DMS153 treated with DMSO at 0.1 percent for 48 hours (cell line): Measurements from ENCODE around the gene CTNNBL1.

Experiments
- DNase-seq: peaks from one replicate; lab custom pipeline; 2025; ENCODE audit not compliant: unreplicated experiment; lab: John Stamatoyannopoulos, UW

Gene CTNNBL1

DNA sequence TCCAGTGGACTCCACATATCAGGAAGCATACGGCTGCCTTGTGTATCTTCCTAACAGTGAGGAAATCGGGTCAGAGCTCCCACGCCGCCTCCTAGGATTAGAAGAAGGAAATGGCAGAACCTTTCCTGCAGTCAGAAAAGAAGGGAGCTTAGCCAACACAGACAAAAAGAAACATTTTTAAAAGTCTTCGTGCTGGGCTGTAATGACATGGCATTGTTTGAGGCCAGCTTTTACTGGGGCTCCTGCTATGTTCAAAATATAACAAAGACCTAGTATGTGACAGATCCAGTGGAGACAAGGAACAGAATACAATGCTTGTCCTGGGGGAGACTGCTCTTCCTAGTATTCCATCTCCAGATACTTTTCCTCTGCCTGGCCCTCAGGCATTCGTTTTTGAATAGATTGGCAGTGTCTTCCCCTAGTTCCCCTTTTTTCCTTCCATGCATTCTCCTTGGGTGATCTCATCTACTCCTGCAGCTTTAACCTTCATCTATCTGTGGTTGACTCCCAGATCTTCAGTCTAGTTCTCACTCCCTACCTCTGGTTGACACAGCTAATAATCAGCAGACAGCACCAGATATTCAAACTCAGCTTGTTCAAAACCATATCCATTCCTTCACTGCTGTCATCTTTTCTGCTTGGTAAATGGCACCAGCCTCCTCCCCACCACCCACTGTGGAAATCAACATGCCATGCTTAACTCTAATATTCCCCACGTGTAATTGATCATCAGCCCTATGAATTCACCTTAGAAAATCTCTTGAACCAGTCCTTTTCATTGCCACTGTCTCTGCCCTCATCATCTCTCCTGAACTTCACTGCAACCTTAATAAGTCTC lies 114.6 kb downstream of the CTNNBL1 start:
- DNase-seq: no peak

DNA sequence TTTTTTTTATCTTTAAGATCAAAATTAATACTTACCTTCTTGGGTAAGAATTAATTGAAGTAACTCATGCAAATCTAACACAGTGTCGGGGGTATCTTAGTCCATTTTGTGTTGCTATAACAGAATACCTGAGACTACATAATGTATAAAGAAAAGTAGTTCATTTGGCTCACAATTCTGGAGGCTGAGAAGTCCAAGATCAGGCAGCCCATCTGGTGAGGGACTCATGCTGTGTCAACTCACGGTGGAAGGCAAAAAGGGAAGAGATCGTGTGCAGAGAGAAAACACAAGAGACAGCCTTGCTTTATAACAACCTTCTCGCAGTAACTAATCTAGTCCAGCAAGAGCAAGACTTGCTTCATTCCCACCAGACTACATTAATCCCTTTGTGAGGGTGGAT lies 116.2 kb downstream of the CTNNBL1 start:
- no peak for DNase-seq

DNA sequence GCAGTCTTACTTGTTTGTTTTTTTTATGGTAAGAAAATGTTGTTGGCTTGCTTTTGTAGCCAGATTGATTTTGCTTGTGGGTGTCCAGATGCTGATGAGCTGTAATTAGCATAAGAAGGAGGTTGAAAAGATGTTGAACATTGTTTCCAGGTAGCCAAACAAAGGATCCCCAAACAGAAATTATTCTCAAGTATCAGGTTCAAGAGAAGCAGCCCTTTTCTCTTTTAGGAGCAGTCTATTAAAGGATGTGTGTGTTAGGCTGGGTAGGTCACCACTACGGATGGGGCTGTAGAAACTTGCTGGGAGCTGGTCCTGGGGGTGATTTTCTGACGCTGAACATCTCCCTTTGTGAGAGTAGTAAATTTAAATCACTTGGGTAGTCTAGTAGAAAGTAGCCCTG lies 122.2 kb downstream of the CTNNBL1 start:
- DNase-seq: peak; percentile 37

DNA sequence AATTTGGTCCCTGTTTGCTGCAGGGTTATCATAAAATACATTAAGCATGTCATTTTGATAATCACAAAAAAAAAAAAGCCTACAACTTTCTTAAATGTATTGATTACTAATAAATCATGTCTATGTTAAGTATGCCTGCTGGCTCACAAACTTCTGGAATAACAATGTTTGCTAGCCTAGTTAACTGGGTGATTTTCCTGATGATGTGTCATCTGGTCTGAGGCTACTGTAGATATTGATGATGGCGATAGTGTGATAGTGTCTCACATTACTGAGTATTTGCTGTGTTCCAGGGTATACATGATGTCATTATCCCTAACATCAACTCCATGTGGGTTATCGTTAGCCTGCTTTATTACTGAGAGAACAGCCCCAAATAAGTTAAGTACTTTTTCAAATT lies 122.9 kb downstream of the CTNNBL1 start:
- DNase-seq: no peak

DNA sequence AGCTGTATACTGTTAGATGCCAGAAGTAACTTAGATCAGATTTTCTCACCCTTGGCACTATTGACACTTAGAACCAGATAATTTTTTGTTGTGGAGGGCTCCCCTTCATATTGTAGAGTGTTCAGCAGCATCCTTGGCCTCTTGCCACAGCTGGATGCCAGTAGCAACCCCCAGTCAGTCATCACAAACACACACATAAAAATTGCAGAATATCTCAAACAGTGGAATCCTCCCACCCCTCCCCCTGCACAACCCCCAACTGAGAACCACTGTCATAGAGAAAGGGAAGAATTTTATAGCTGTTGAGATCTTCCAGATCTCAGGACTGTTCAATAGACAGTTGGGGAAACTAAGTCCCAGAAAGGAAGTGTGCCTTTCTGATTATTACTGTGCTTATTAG lies 127.9 kb downstream of the CTNNBL1 start:
- DNase-seq: no peak

DNA sequence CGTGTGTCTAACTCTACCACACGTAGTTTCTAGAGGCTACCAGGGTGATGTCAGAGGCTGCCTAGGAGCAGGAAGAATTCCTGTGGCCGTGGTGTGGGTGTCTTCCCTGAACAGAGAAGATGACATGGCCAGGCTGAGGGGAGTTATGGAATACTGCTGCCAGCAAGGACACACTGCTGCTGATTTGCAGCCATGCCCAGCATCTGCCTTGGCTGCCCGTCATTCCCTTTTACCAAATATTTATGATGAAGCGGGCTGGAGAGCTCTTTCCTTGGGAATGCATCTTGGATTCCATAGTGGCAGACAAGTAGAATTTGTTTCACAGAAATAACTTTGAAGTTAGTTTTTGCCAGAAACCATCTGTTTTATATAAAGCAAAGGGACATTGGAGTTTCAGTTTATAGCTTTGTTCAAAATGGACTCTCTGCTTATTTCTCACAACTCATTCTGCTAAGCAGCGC lies 128.3 kb downstream of the CTNNBL1 start:
- no peak for DNase-seq

DNA sequence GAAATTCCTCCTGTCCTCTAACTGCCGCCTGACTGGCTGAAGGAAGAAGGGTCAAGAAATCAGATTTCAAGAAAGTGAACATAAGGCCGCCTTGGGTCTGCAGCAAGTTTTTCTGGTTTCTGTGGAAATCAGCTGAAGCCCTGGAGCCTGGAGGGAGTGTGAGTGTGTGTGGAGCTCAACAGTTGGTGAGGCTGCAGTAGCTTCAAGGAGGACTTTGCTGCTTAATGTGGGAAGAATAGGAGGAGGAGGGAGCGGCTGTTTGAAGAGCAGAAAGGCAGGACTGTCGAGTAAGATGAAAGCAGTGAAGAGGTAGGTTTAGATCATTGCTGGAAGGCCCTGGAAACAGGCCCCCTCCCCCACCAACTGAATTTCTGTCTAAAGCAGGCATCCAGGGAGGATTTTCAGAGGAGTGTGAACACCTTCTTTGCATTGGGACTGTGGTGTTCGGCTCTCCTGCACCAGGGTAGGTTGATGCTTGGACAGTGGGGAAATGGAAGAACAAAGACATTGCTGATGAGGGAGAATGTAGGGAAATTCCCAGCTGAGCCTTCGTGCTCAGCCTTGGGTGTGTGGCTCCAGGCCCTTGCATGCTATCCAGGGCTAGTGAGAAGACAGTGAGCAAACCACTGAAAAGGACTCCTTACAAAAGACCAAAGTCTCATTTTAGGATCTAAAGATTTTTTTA lies 129.6 kb downstream of the CTNNBL1 start:
- no peak for DNase-seq

DNA sequence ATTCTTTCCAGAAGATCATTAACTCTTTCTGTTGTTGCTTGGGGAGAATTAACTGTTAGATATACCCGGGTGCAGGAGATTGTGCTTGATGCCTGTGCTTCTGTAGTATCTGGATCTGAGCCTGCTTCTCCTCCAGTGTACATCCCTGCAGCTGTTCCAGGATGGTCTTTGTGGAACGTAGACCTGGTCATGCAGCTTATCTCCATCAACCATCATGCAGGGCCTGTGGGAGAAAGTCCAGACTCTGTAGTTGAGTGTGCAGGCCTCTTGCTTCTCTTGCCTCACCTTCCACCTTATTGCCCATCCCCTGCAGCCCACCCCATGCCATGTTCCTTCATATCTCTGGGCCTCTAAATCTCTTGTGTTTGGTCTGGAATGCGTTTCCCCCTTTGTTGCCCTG lies 133.8 kb downstream of the CTNNBL1 start:
- DNase-seq: no peak

DNA sequence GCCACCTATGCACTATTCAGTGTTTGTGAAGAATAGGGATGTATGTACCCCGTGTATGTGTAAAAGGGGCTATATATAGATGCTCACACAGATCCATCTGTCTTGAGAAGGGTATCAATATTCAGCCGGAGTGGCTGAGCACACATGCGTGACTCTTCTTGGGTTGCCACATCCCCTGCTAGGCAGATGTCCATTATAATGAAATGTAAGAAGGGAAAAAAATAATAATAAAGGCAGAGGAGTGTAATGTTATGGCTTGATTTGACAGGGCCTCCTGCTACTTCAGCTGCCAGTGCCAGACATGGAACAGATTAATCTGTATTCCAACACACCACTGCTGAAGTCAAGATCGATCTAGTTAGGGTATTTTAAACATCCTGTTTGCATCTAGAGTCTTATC lies 134.9 kb downstream of the CTNNBL1 start:
- DNase-seq: no peak

DNA sequence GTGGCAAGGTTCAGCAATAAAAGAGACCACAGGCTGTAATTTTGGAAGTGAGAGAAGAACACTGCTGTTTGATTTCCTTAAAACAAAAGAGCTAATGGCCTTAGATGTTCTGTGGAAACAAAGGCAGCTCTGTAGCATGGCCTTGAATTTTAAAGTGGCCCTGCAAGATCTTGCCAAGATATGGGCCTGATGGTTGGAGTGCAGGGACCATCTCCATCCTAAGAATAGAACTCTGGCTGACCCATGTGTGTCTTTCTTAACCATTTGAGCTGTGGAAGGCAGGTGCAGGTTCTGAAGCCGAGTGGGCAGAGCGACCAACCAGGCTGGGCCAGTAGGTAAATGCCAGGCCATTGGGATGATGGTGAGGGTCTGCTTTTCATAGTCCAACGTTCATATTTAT lies 135.3 kb downstream of the CTNNBL1 start:
- DNase-seq: no peak

DNA sequence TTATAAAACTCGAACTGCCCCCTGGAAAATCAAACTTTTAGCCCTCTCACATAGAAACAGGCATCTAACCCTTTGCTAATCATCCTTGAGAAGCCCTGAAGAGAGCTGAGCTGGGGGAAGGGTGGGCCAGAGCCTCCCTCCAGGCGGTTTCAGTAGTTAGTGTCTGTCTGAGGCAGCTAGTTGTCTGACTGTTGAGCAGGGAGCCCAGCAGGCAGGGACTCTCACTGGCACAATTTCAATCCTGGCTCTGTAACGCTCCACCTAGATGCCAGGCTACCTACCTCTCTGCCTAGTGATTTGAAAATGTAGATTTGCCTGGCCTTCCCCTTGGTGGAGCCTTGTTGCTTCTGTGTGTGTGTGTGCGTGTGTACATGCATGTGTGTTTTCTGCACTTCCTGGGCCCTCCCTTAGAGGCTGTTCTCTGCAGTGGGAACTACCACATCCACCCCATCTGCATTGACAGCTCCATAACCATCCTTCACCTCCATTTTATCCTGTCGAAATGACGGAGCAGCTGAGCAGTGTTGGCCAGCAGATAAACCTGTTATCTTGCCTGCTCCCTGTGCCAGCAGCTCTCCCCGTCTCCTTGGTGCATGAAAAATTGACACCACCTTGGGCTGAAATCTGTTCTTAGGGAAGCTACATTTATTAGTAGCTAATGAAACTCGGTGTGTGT lies 139.5 kb downstream of the CTNNBL1 start:
- DNase-seq: no peak

DNA sequence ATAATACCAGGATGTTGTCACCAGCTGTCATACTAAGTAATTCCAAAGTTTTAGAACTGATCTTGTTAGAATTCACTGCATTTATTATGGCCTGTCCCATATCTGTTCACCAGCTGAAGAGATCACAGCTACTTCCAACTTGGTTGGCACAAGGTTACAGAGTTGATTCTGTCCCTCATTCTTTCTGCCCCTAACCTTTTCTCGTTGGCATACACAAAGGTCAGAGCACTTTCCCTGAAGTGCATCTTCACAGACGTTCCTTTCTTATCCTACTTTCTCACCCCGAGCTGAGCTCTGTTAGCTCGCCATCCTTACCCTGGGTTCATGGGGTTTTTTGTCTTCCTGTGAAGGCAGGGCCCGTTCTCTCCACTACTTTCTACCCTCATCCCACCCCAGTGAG lies 143.1 kb downstream of the CTNNBL1 start:
- DNase-seq: no peak

DNA sequence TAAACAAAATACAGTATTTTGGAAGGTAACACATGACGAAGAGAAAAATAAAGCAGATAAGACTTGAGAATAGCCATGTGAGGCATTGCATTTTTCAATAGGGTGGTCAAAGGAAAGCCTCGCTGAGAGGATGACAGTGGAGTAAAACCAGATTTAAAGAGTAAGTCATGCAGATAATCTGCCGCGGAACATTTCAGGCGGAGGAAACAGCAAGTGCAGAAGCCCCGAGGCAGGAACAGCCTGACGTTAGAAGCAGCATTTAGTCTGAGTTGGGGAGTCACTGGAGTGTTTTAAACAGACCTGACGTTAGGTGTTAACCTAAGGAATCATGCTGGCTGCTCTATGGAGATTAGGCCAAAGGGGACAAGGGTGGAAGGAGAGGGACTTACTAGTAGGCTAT lies 144.1 kb downstream of the CTNNBL1 start:
- DNase-seq: no peak

DNA sequence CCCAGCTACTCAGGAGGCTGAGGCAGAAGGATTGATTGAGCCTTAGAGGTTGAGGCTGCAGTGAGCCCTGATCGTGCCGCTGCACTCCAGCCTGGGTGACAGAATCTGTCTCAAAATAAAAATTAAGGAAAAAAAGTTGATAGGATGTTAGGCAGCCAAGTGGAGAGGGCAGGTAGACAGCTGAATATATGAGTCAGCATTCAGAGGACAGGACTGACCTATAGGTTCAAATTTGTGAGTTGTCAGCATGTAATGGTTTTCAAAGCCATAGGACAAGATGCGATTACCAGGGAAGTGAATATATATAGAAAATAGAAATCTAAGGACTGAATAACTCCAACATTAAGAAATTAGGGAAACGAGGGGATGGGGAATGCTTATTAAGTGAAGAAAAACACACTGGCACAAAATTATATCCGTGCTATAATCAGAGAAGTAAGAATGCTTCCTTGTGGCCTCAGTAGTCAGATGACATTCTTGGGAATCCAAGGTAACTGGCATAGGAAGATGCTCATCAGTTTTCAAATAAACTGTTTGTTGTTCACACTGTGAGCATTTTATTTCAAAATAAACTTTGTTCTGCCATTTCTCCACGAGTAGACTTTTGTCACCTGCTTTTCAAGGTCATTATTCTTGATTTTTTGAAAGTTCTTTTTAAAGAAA lies 145.1 kb downstream of the CTNNBL1 start:
- no peak for DNase-seq

DNA sequence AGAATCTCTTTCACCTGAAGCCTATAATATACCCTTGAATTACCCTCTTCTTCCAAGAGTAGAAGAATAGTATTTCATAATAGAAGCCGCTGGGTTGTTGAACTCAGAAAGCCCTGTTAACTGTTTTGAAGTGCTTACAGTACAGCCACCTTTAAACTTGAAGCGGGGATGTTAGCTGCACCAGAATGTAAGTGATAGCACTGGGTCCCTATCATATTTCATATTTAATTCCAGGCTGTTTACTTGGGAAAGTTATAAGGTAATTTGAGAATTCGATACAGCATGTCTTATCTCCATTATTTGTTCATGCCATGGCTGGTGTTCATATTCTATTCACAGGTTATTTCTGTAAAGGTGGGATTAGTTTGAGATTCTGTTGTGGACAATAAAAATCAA lies 145.6 kb downstream of the CTNNBL1 start:
- no peak for DNase-seq

DNA sequence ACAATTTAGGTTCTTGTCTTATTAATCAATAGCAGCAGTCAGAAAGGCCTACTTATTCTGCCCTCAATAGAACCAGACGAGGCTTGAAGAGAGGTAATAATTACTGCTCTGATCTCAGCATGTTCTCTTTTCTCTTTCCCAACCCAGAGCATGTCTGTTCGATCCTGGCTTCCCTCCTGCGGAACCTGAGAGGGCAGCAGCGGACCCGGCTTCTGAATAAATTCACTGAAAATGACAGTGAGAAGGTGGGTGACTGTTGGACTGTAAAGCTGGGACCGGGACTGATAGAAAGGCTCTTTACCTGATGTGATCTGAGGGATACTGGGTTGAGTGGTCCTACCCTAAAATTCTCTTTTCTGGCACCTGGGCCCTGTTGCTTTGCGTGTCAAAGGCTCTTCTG lies 146.1 kb downstream of the CTNNBL1 start:
- no peak for DNase-seq

DNA sequence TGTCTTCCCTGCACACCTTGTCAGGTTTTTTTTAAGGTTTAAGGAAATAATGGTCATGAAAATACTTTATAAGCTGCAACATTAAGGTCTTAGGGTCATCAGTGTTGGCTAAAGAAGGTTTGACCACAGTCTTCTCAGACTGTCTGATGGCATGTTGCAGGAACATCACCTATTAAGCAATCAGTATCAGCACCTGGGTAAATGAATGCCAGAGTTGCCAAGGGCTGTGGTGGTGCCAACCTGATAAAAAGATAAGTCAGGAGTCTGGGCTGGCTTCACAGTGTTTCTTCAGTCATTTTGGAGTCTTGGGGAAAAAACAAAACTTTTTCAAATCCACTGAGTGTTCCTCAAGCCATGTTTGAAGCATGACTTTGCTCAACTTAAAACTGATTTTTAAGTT lies 147.6 kb downstream of the CTNNBL1 start:
- DNase-seq: no peak

DNA sequence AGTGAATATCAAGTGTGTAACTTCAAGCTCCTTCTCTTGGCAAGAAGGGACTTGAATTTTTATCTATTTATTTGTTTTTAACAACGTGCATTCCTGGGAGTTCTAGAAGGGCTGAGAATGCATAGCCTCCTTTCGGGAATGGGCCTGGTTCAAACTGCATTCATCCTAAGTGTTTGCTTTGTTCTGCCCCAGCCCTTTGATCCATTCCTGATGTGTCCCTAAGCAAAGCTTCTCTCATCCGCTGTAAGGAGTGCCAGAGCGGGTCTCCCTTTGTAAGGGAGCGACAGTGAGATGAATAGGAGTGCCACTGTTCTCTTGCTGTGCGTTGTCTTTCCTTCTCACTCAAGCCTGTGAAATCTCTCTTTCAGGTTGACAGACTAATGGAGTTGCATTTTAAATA lies 148.1 kb downstream of the CTNNBL1 start:
- no peak for DNase-seq

DNA sequence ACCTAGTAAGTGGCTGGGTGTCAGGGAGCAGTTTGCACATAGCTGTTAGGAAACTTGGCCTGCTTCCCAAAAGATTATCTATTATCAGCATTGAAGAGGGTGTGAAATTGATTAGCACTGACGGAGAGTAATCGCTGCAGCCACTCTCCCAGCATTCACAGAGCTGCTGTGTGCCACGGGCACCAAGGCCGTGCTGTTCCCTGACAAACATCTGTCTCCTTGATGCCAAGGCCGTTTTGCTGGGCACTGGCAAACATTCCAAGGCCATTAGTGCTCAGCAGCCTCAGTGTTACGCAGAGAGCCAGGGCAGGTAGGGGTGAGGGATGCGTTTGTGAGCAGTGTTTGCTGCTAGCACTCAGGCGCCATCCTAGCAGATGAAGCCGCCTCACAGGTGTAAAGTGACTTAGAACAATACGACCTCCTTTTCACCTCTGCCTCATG lies 151.4 kb downstream of the CTNNBL1 start:
- peak; percentile 81 for DNase-seq

DNA sequence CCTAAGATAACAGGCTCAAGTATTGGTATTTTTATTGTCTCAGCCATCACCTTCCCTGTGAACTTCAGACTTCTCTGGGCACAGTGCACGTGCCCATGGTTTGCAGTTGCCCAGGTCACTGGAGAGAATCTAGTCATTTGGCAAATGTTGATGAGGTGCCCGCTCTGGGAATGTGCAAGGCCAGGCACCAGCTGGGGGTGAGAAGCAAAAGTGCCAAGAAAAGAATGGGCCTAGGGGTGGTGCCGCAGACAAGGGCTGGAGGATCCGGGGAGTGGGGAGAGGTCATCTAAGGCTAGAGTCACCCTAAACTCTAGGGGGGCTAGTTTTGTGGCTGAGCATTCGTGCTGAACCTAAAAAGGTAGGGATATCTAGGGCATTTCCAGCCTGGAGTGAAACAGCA lies 152.0 kb downstream of the CTNNBL1 start:
- DNase-seq: no peak

DNA sequence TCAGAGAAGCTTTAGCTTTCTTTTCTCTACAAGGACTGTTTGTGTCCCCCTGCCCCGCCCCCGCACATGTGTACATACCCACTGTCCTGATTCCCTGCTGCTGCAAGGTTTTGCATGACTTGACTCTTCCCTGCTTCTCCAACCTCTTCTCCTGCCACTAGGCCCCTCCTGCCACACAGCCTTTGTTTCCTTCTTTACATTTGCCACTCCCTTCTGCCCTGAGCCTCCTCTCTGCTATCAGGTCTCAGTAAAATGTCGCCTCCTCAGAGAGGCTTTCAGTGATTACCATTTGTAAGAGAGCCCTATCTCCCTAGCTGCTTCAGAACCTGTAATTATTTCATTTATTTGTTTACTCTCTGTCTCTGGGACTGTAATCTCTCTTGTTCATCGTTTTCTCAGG lies 152.7 kb downstream of the CTNNBL1 start:
- peak; percentile 64 for DNase-seq
